ENCODE measurements around the gene GRM8.
A peak's percentile ranks its signal among the peaks of the same experiment; 100 is the strongest.

GRM8 gene

GRCh38 chr7:126489874-126490273 lies 762.9 kb downstream of the GRM8 start:
- DNase-seq = no peak

- no peak for DNase-seq
Measured at GRCh38 chr7:126487728-126488442, 764.9 kb downstream of the GRM8 start.

- no peak for DNase-seq
Measured at GRCh38 chr7:126486806-126487205, 765.9 kb downstream of the GRM8 start.

- no peak for DNase-seq
Measured at GRCh38 chr7:126485791-126486190, 767.0 kb downstream of the GRM8 start.

- peak; percentile 96 for DNase-seq
Measured at GRCh38 chr7:126483972-126484371, 768.8 kb downstream of the GRM8 start.

GRCh38 chr7:126472825-126473224 lies 779.9 kb downstream of the GRM8 start:
- DNase-seq = no peak

- DNase-seq = no peak
Measured at GRCh38 chr7:126462405-126462804, 790.3 kb downstream of the GRM8 start.

- no peak for DNase-seq
Measured at GRCh38 chr7:126460664-126461063, 792.1 kb downstream of the GRM8 start.

GRCh38 chr7:126453104-126453503 lies 799.6 kb downstream of the GRM8 start:
- no peak for DNase-seq

- DNase-seq = no peak
Measured at GRCh38 chr7:126450269-126450671, 802.5 kb downstream of the GRM8 start.

GRCh38 chr7:126449611-126450268 lies 803.0 kb downstream of the GRM8 start:
- no peak for DNase-seq

- DNase-seq = no peak
Measured at GRCh38 chr7:126447984-126448383, 804.8 kb downstream of the GRM8 start.

- no peak for DNase-seq
Measured at GRCh38 chr7:126445991-126446390, 806.8 kb downstream of the GRM8 start.

GRCh38 chr7:126443951-126444350 lies 808.8 kb downstream of the GRM8 start:
- no peak for DNase-seq

GRCh38 chr7:126442908-126443307 lies 809.8 kb downstream of the GRM8 start:
- DNase-seq = no peak

- no peak for DNase-seq
Measured at GRCh38 chr7:126441745-126442144, 811.0 kb downstream of the GRM8 start.

GRCh38 chr7:126440542-126440941 lies 812.2 kb downstream of the GRM8 start:
- no peak for DNase-seq

- no peak for DNase-seq
Measured at GRCh38 chr7:126436213-126436868, 816.4 kb downstream of the GRM8 start.

GRCh38 chr7:126426652-126427051 lies 826.1 kb downstream of the GRM8 start:
- peak; percentile 9 for DNase-seq

- no peak for DNase-seq
Measured at GRCh38 chr7:126424985-126425384, 827.8 kb downstream of the GRM8 start.

GRCh38 chr7:126419047-126419446 lies 833.7 kb downstream of the GRM8 start:
- no peak for DNase-seq

- no peak for DNase-seq
Measured at GRCh38 chr7:126411821-126412383, 840.8 kb downstream of the GRM8 start.

- no peak for DNase-seq
Measured at GRCh38 chr7:126411032-126411820, 841.5 kb downstream of the GRM8 start.
